Neural progenitor cell (in vitro differentiated cells): ENCODE results near the gene MED9. TPM values are rescaled to one million over a fixed set of nuclear protein-coding genes. Genes with fewer than 3 reads are reported as not detected.

Experiments
- DNase-seq: peaks from one replicate; pipeline ENCODE4 v3.0.0-alpha.2; 2016; ENCODE audit warnings: low spot score
- H2AFZ ChIP-seq: fragments of 200-600 bp; sonication (generic); replicated peaks from 2 replicates; pipeline ENCODE4 v1.6.1; 2016; ENCODE audit warnings: antibody characterized with exemption
- H3F3A ChIP-seq: fragments of 200-600 bp; sonication (generic); 2 replicates; pipeline ENCODE4 v1.6.1; 2016; ENCODE audit warnings: antibody characterized with exemption, low read depth
- H3K27ac ChIP-seq: fragments of 200-600 bp; sonication (generic); 2 replicates; pipeline ENCODE4 v1.5.1; 2016; ENCODE audit warnings: mild to moderate bottlenecking
- H3K27me3 ChIP-seq: fragments of 200-600 bp; sonication (generic); 2 replicates; pipeline ENCODE4 v1.6.1; 2016; ENCODE audit warnings: mild to moderate bottlenecking, moderate library complexity
- H3K36me3 ChIP-seq: fragments of 200-600 bp; sonication (generic); 2 replicates; pipeline ENCODE4 v1.5.1; 2016
- H3K4me1 ChIP-seq: fragments of 200-600 bp; sonication (generic); 2 replicates; pipeline ENCODE4 v1.6.1; 2016; ENCODE audit warnings: mixed run types
- H3K4me2 ChIP-seq: fragments of 200-600 bp; sonication (generic); 2 replicates; pipeline ENCODE4 v1.6.1; 2016
- H3K4me3 ChIP-seq: fragments of 200-600 bp; sonication (generic); 2 replicates; pipeline ENCODE4 v1.5.1; 2016
- H3K79me2 ChIP-seq: fragments of 200-600 bp; sonication (generic); 2 replicates; pipeline ENCODE4 v1.6.1; 2016; ENCODE audit warnings: low read depth
- H3K9ac ChIP-seq: fragments of 200-600 bp; sonication (generic); 2 replicates; pipeline ENCODE4 v1.6.1; 2016
- H3K9me3 ChIP-seq: fragments of 200-600 bp; sonication (generic); 2 replicates; pipeline ENCODE4 v1.5.1; 2016; ENCODE audit warnings: low read depth
- H4K20me1 ChIP-seq: fragments of 200-600 bp; sonication (generic); 2 replicates; pipeline ENCODE4 v1.6.1; 2016; ENCODE audit warnings: low read depth
- H3K27ac Mint-ChIP-seq: 3 replicates; pipeline ENCODE4 v1.8.0; 2021; ENCODE audit warnings: mixed read lengths
- H3K27me3 Mint-ChIP-seq: 2 replicates; pipeline ENCODE4 v1.8.0; 2022; ENCODE audit warnings: low read depth, mild to moderate bottlenecking, inconsistent platforms, moderate library complexity, mixed read lengths; ENCODE audit not compliant: insufficient read depth
- H3K36me3 Mint-ChIP-seq: 3 replicates; pipeline ENCODE4 v1.8.0; 2021; ENCODE audit warnings: mixed read lengths
- H3K4me1 Mint-ChIP-seq: 3 replicates; pipeline ENCODE4 v1.8.0; 2021; ENCODE audit warnings: mixed read lengths
- H3K4me3 Mint-ChIP-seq: 3 replicates; pipeline ENCODE4 v1.8.0; 2021; ENCODE audit warnings: mild to moderate bottlenecking, moderate library complexity, mixed read lengths
- H3K9me3 Mint-ChIP-seq: 3 replicates; pipeline ENCODE4 v1.8.0; 2020; ENCODE audit warnings: mixed read lengths
- EZH2 ChIP-seq: fragments of 200-600 bp; sonication (generic); IDR thresholded peaks from 2 replicates; pipeline ENCODE4 v1.6.1; 2017; ENCODE audit warnings: antibody characterized with exemption, mild to moderate bottlenecking, moderate library complexity
- EZH2phosphoT487 ChIP-seq: fragments of 200-600 bp; sonication (generic); IDR thresholded peaks from 2 replicates; pipeline ENCODE4 v1.6.1; 2017; ENCODE audit warnings: antibody characterized with exemption
- total RNA-seq: library from RNA; depleted of rRNA; stranded (reverse); fragments of >200 nt; gene quantifications from 2 replicates; pipeline ENCODE4 v1.2.3, GENCODE V29; 2015; ENCODE audit warnings: low replicate concordance
- TF ChIP-seq, protein P1 (sequence below): fragments of 200-600 bp; sonication (generic); IDR thresholded peaks from 2 replicates; pipeline ENCODE4 v1.5.1; 2017; ENCODE audit warnings: antibody characterized with exemption, mild to moderate bottlenecking

Gene MED9
- total RNA-seq, 1 donor from 2014 or later, result 15.7 TPM

DNA sequence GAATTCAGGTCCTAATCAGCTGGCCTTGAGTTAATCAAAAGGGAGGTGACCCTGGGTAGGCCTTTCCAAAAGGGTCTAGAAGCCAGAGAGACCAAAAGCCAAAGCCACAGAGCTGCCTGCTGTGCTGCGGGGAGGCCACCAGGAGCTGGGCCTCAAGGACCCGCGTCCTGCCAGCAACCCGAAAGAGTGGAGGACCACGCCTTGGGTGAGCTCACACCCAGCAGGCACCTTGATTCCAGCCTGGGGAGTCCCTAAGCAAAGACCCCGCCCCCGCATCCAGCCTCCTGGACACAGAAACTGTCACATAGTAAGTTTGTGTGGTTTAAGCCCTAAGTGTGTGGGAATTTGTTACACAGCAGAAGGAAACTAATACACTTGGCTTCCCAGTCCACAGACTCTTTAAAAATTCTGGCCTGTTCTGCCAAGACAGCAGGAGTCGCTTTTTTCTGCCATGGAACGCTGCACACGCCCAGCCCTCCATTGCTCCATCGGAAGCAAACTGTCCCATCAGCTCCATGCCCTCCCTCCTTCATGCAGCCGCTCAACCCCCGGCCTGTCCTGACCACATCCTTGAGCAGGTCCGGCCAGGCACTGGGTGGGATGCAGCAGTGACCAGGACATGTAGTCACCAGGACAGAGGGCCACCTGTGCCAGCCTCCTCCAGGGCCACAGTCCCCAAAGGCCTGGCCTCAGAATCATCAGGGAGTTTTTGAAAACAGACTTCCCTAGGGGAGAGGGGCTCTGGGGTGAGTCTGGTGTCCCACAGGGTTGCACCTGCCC, 40.3 kb downstream of the MED9 start:
- TF ChIP-seq EZH2 (no peak), EZH2phosphoT487 (no peak)
- TF ChIP-seq, protein P1, sequence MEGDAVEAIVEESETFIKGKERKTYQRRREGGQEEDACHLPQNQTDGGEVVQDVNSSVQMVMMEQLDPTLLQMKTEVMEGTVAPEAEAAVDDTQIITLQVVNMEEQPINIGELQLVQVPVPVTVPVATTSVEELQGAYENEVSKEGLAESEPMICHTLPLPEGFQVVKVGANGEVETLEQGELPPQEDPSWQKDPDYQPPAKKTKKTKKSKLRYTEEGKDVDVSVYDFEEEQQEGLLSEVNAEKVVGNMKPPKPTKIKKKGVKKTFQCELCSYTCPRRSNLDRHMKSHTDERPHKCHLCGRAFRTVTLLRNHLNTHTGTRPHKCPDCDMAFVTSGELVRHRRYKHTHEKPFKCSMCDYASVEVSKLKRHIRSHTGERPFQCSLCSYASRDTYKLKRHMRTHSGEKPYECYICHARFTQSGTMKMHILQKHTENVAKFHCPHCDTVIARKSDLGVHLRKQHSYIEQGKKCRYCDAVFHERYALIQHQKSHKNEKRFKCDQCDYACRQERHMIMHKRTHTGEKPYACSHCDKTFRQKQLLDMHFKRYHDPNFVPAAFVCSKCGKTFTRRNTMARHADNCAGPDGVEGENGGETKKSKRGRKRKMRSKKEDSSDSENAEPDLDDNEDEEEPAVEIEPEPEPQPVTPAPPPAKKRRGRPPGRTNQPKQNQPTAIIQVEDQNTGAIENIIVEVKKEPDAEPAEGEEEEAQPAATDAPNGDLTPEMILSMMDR, result no peak
- Histone ChIP-seq H3K27ac (no peak overlapping the region), H2AFZ (no peak overlapping the region), H4K20me1 (peaks cover 4% of the 10 kb centered on the region), H3K79me2 (no peaks in the 10 kb centered on the region), H3K27me3 (no peaks in the 10 kb centered on the region), H3K9ac (no peak overlapping the region), H3K9me3 (no peaks in the 10 kb centered on the region), H3K36me3 (no peaks in the 10 kb centered on the region), H3F3A (no peaks in the 10 kb centered on the region), H3K4me3 (no peak overlapping the region), H3K4me1 (peaks cover 11% of the 10 kb centered on the region), H3K4me2 (no peak overlapping the region)
- no peaks in the 10 kb centered on the region for H3K9me3 Mint-ChIP-seq
- no peaks in the 10 kb centered on the region for H3K36me3 Mint-ChIP-seq
- H3K4me1 Mint-ChIP-seq, result peaks cover 28% of the 10 kb centered on the region
- no peak for DNase-seq
- H3K27me3 Mint-ChIP-seq, result peaks cover 1% of the 10 kb centered on the region
- H3K27ac Mint-ChIP-seq, result no peak overlapping the region
- H3K4me3 Mint-ChIP-seq, result no peak overlapping the region

DNA sequence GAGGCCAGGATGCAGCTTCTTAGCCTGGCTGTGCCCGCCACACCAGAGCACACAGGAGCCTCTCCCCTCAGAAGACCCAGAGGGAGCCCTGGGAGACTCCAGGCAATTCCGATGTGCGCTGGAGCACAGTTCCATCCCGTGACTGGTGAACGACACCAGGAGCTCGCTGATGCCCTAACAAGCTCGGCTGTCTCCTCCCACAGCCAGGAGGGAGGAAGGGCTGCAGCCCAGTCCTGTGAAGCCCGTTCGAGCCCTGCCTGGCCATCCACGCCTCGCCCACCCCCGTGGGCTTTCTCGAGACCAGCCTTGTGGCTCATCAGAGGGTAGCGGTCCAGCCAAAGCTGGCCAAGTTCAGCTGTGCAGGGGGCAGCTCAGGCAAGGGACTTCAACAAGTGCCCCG, 41.2 kb downstream of the MED9 start:
- Histone ChIP-seq H3K4me2 (no peak overlapping the region), H4K20me1 (peaks cover 4% of the 10 kb centered on the region), H3K27ac (no peak overlapping the region), H3F3A (peaks cover 7% of the 10 kb centered on the region), H3K4me1 (peaks cover 20% of the 10 kb centered on the region), H3K79me2 (no peaks in the 10 kb centered on the region), H3K4me3 (no peak overlapping the region), H3K27me3 (no peaks in the 10 kb centered on the region), H3K9me3 (no peaks in the 10 kb centered on the region), H3K36me3 (no peaks in the 10 kb centered on the region), H3K9ac (no peak overlapping the region), H2AFZ (no peak overlapping the region)
- Mint-ChIP-seq H3K36me3 (no peaks in the 10 kb centered on the region), H3K27me3 (peaks cover 2% of the 10 kb centered on the region), H3K4me1 (peaks cover 36% of the 10 kb centered on the region), H3K9me3 (no peaks in the 10 kb centered on the region), H3K27ac (no peak overlapping the region), H3K4me3 (no peak overlapping the region)
- no peak for DNase-seq
- no peak for TF ChIP-seq EZH2phosphoT487
- no peak for TF ChIP-seq EZH2
- TF ChIP-seq, protein P1, result no peak

DNA sequence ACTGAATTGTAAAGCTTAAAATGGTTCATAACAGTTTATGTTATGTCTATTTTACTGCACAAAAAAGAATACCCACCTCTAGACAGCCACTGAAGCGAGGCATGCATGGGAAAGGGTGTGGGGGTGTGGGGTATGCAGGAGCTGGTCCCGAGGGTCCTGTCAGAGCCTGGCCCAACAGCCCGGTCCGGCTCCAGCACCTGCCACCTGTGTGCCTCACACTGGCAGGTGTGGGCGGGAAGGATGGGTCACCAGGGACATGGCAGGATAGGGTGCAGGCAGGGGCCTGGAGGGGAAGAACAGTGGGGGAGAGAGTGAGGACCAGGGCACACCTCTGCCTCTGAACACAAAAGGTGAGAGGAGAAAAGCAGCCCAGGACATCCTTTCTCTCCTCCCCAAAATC, 42.2 kb downstream of the MED9 start:
- no peak overlapping the region for H3K4me2 ChIP-seq
- no peaks in the 10 kb centered on the region for H3K79me2 ChIP-seq
- no peak overlapping the region for H3K9ac ChIP-seq
- H3F3A ChIP-seq, result peaks cover 16% of the 10 kb centered on the region
- Mint-ChIP-seq H3K4me1 (peaks cover 43% of the 10 kb centered on the region), H3K36me3 (no peaks in the 10 kb centered on the region), H3K27ac (no peak overlapping the region), H3K9me3 (no peaks in the 10 kb centered on the region), H3K27me3 (peaks cover 2% of the 10 kb centered on the region), H3K4me3 (no peak overlapping the region)
- H4K20me1 ChIP-seq, result peaks cover 4% of the 10 kb centered on the region
- no peak overlapping the region for H3K27ac ChIP-seq
- H3K4me3 ChIP-seq, result no peak overlapping the region
- no peaks in the 10 kb centered on the region for H3K9me3 ChIP-seq
- TF ChIP-seq, protein P1, result no peak
- no peak for TF ChIP-seq EZH2
- TF ChIP-seq EZH2phosphoT487, result no peak
- no peak overlapping the region for H2AFZ ChIP-seq
- peaks cover 27% of the 10 kb centered on the region for H3K4me1 ChIP-seq
- H3K27me3 ChIP-seq, result no peaks in the 10 kb centered on the region
- DNase-seq, result no peak
- H3K36me3 ChIP-seq, result no peaks in the 10 kb centered on the region
